ENCODE results near the gene AKAP13. TPM values are rescaled to one million over a fixed set of nuclear protein-coding genes. Genes with fewer than 3 reads are reported as not detected.

AKAP13 gene
- total and polyA plus RNA-seq, 2 of the 8 experiments (the other 6 are each of a cell fraction or from before 2014, with no cell fraction given), result 14.0 to 46.2 TPM

DNA sequence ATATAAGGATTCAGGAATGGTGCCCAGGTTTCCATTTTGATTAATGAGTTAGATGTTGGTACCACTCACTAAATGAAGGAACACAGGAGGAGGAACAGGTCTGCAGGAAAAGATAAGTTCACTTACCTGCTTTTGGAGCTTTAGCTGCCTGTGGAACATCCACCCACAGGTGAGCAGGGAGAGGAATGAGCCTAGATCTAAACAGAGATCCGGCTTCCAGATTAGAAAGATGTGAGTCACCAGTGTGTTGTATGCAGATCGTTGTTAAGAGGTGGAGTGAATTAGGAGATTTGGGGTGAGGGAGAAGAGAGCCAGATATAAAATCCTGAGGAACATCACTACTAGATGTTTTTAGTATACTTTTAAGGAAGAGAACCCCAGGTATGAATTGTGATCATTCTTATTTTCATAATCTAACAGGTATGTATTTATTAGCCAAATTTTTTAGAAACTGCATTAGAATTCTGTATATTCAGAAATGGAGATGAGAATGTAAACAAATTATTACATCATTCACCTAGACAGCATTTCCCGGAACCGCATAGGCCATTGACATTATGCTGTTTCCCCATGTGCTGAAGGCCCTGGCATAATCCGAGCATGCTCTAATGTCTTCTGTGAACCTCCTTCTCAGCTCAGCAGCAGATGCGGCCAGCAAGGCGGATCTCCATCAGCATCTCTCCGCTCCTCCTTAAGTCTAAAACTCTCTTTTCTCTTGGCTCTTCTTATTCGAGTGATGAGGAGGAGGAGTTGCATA is 296.1 kb downstream of the AKAP13 start:
- H3K36me3 ChIP-seq (ENCODE audit: control insufficient read depth in 2 of 4, insufficient read depth in 4 of 4, low read length in 3 of 4), result peaks cover 0 to 3% (median 1%) of the 10 kb centered on the region in 4 experiments; a peak in 2 of 8 replicates
- peaks cover 0 to 2% of the 10 kb centered on the region in 2 experiments for H4K20me1 ChIP-seq (replicated peaks in 1 of 2; ENCODE audit: control insufficient read depth in 1 of 2, insufficient read depth in 2 of 2, low read length in 2 of 2)
- DNase-seq (ENCODE audit: low read depth in 1 of 2, low spot score in 2 of 2) (no peak), FAIRE-seq (no peak)
- no peak overlapping the region for H2AK5ac ChIP-seq (ENCODE audit: low read depth, low read length)
- H3K79me2 ChIP-seq (ENCODE audit: control insufficient read depth in 1 of 2, insufficient read depth in 2 of 2, low read length in 2 of 2), result no peaks in the 10 kb centered on the region
- H4K8ac ChIP-seq (ENCODE audit: extremely low read depth, insufficient read depth, low read length), result no peak overlapping the region
- H3K4ac ChIP-seq (replicated peaks; ENCODE audit: insufficient read length, low read depth, low read length), result no peak overlapping the region
- no peaks in the 10 kb centered on the region for H3K4me1 ChIP-seq (replicated peaks in 1 of 4; ENCODE audit: control insufficient read depth in 3 of 4, insufficient read depth in 4 of 4, low read length in 3 of 4)
- 92% methylated on average over 9 of the region's 9 CpGs; no CpG with 5 or more reads in 1 of the 2 experiments for WGBS, 2 experiments (ENCODE audit: extremely low coverage in 1 of 2, insufficient coverage in 1 of 2, insufficient read length in 1 of 2, insufficient replicate concordance in 2 of 2, low coverage in 1 of 2, low lambda C conversion rate in 2 of 2, missing lambda C conversion rate in 1 of 2)
- H3K23me2 ChIP-seq (ENCODE audit: low read depth, low read length), result no peaks in the 10 kb centered on the region; the same call in 1 of the 2 replicates
- H3K9ac ChIP-seq (replicated peaks in 1 of 4; ENCODE audit: extremely low read depth in 1 of 4, low read depth in 3 of 4, low read length in 3 of 4), result no peak overlapping the region
- ChIA-PET POLR2A (ENCODE audit: partially characterized antibody) (no interaction called here), CTCF (ENCODE audit: partially characterized antibody) (interaction anchor here (0.8 kb wide), 1 partner anchor 17 kb away, joined by 3 read pairs; no protein-coding TSS in a partner anchor)
- H3K27ac ChIP-seq (ENCODE audit: low read depth, low read length), result no peak overlapping the region
- H3K4me3 ChIP-seq (ENCODE audit: extremely low read depth in 1 of 4, insufficient read depth in 2 of 4, low read depth in 3 of 4, low read length in 4 of 4), result no peak overlapping the region
- no peak overlapping the region for H4K91ac ChIP-seq (replicated peaks; ENCODE audit: insufficient read length, low read length)
- no peaks in the 10 kb centered on the region for H3K27me3 ChIP-seq (replicated peaks in 1 of 4; ENCODE audit: control insufficient read depth in 3 of 4, extremely low read depth in 1 of 4, insufficient read depth in 3 of 4, low read length in 3 of 4)
- H2AFZ ChIP-seq (ENCODE audit: low read length), result no peak overlapping the region
- no peaks in the 10 kb centered on the region for H3K79me1 ChIP-seq (ENCODE audit: low read depth, low read length)
- H3K4me2 ChIP-seq (ENCODE audit: insufficient read depth in 1 of 2, low read depth in 2 of 2, low read length in 2 of 2), result no peak overlapping the region
- H3K9me3 ChIP-seq (ENCODE audit: insufficient read depth in 2 of 2, low read depth in 1 of 2, low read length in 1 of 2), result no peaks in the 10 kb centered on the region
- H2BK12ac ChIP-seq (ENCODE audit: low read depth, low read length), result no peak overlapping the region
- no peak overlapping the region for H3K23ac ChIP-seq (ENCODE audit: insufficient read length)
- H2BK20ac ChIP-seq (ENCODE audit: low read length), result no peak overlapping the region
- no peak overlapping the region for H4K5ac ChIP-seq (ENCODE audit: insufficient read length, low read depth, low read length)
- H3K14ac ChIP-seq (ENCODE audit: insufficient read length), result no peak overlapping the region
- no peak overlapping the region for H2BK15ac ChIP-seq (ENCODE audit: low read length)
- no peak overlapping the region for H2BK5ac ChIP-seq (ENCODE audit: low read depth, low read length)
- H3K18ac ChIP-seq (ENCODE audit: extremely low read depth, low read length), result no peak overlapping the region
- no peak overlapping the region for H3K56ac ChIP-seq (replicated peaks; ENCODE audit: insufficient read length, low read depth, low read length)
- H2BK120ac ChIP-seq (replicated peaks; ENCODE audit: low read depth, low read length), result no peak overlapping the region
- TF ChIP-seq SIRT6 (IDR thresholded peaks at IDR 0.05; ENCODE audit: low read length) (no peak), MAFK (IDR thresholded peaks at IDR 0.05; ENCODE audit: low read depth, low read length) (no peak), CEBPB (IDR thresholded peaks at IDR 0.05; ENCODE audit: low read depth, low read length) (no peak), SRF (IDR thresholded peaks at IDR 0.05; ENCODE audit: low read depth, low read length) (no peak), FOSL1 (IDR thresholded peaks at IDR 0.05; ENCODE audit: insufficient read depth, low read depth, low read length) (no peak), CREB1 (IDR thresholded peaks at IDR 0.05) (no peak), BRCA1 (IDR thresholded peaks at IDR 0.05; ENCODE audit: low read depth, low read length) (no peak), HDAC2 (IDR thresholded peaks at IDR 0.05; ENCODE audit: borderline replicate concordance in 1 of 2, low read depth in 2 of 2, low read length in 2 of 2) (no peak), RAD21 (IDR thresholded peaks at IDR 0.05 in 1 of 2, conservative IDR thresholded peaks at IDR 0.05 in 1 of 2; ENCODE audit: low read depth in 2 of 2, low read length in 2 of 2) (no peak), POLR2AphosphoS5 (IDR thresholded peaks at IDR 0.05; ENCODE audit: low read depth, low read length) (no peak)
- TF ChIP-seq, protein P1, sequence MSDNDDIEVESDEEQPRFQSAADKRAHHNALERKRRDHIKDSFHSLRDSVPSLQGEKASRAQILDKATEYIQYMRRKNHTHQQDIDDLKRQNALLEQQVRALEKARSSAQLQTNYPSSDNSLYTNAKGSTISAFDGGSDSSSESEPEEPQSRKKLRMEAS (IDR thresholded peaks at IDR 0.05), result no peak
- TF ChIP-seq, protein P2, sequence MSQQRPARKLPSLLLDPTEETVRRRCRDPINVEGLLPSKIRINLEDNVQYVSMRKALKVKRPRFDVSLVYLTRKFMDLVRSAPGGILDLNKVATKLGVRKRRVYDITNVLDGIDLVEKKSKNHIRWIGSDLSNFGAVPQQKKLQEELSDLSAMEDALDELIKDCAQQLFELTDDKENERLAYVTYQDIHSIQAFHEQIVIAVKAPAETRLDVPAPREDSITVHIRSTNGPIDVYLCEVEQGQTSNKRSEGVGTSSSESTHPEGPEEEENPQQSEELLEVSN (IDR thresholded peaks at IDR 0.05), result no peak

Measured in H1 (cell line).